Caco-2 (cell line): ENCODE data around the gene COL5A1. TPM values are rescaled to one million over a fixed set of nuclear protein-coding genes. Genes with fewer than 3 reads are reported as not detected.

Experiments
- BruUV-seq: library from RNA; stranded (reverse); fragments of 400-500 nt; replicated peaks from 2 replicates; lab custom pipeline; 2021; lab: Mats Ljungman, UMichigan
- CTCF ChIA-PET: fragments of 300-600 bp; sonication (Branson Sonifier 250); formaldehyde crosslinking; loops from one replicate; lab custom pipeline; 2022; ENCODE audit warnings: antibody characterized with exemption; lab: Charles Lee
- POLR2A ChIA-PET: fragments of 300-600 bp; sonication (Branson Sonifier 250); formaldehyde crosslinking; loops from one replicate; lab custom pipeline; 2022; ENCODE audit warnings: antibody characterized with exemption; lab: Charles Lee
- DNase-seq, 2 experiments: peaks; one replicate each; pipeline versions ENCODE4 v3.0.0 to v3.0.0-alpha.2; 2020 to 2022
- H3K27me3 ChIP-seq: replicated peaks from 2 replicates; pipeline ENCODE4 v1.6.0; 2011; ENCODE audit warnings: low read length; ENCODE audit not compliant: control insufficient read depth, insufficient read depth
- H3K36me3 ChIP-seq: 2 replicates; pipeline ENCODE4 v1.5.1; 2011; ENCODE audit warnings: low read length; ENCODE audit not compliant: control insufficient read depth, insufficient read depth
- H3K4me1 ChIP-seq: fragments of 250-450 bp; sonication (Bioruptor Pico); 2 replicates; pipeline ENCODE4 v1.5.1; 2020; ENCODE audit warnings: mild to moderate bottlenecking
- H3K4me3 ChIP-seq: 2 replicates; pipeline ENCODE4 v1.5.1; 2011; ENCODE audit warnings: low read depth, mild to moderate bottlenecking, control low read depth, low read length
- H3K9me3 ChIP-seq: fragments of 250-450 bp; sonication (Bioruptor Pico); 2 replicates; pipeline ENCODE4 v1.5.1; 2020; ENCODE audit warnings: mild to moderate bottlenecking, moderate library complexity
- H3K27ac Mint-ChIP-seq: one replicate; pipeline ENCODE4 v1.8.0; 2022; ENCODE audit warnings: mixed read lengths; ENCODE audit not compliant: unreplicated experiment
- H3K27me3 Mint-ChIP-seq: one replicate; pipeline ENCODE4 v1.8.0; 2022; ENCODE audit warnings: mixed read lengths; ENCODE audit not compliant: insufficient read depth, unreplicated experiment
- H3K36me3 Mint-ChIP-seq: one replicate; pipeline ENCODE4 v1.8.0; 2022; ENCODE audit warnings: mild to moderate bottlenecking, mixed read lengths; ENCODE audit not compliant: insufficient read depth, unreplicated experiment
- H3K4me1 Mint-ChIP-seq: one replicate; pipeline ENCODE4 v1.8.0; 2022; ENCODE audit warnings: low read depth, mixed read lengths; ENCODE audit not compliant: unreplicated experiment
- H3K4me3 Mint-ChIP-seq: one replicate; pipeline ENCODE4 v1.8.0; 2022; ENCODE audit warnings: mild to moderate bottlenecking, moderate library complexity, mixed read lengths; ENCODE audit not compliant: unreplicated experiment
- H3K9me3 Mint-ChIP-seq: one replicate; pipeline ENCODE4 v1.8.0; 2022; ENCODE audit warnings: mixed read lengths; ENCODE audit not compliant: unreplicated experiment
- intact Hi-C: fragments of 100-400 bp; cut with micrococcal nuclease; formaldehyde crosslinking; loops from one replicate; pipeline ENCODE4 v1.10.0; 2022; ENCODE audit not compliant: unreplicated experiment
- total RNA-seq: library from RNA; stranded (reverse); gene quantifications from 2 replicates; pipeline ENCODE4 v1.2.3, GENCODE V29; 2022
- TF ChIP-seq, protein P1 (sequence below), 2 experiments: fragments of 200-600 bp in 1 of 2; IDR thresholded peaks; 1 replicate in 1 of 2; 2 replicates in 1 of 2; pipeline versions ENCODE4 v1.5.1 to v1.8.0; 2011 to 2022; ENCODE audit warnings: antibody characterized with exemption in 1 of 2, control low read depth in 1 of 2, inconsistent platforms in 1 of 2, low read depth in 1 of 2, low read length in 1 of 2, mild to moderate bottlenecking in 1 of 2, moderate library complexity in 1 of 2; ENCODE audit not compliant: insufficient read depth in 1 of 2, severe bottlenecking in 1 of 2, unreplicated experiment in 1 of 2

COL5A1 gene
- total RNA-seq, 1 experiment from 2014 or later, result 4.8 TPM

DNA sequence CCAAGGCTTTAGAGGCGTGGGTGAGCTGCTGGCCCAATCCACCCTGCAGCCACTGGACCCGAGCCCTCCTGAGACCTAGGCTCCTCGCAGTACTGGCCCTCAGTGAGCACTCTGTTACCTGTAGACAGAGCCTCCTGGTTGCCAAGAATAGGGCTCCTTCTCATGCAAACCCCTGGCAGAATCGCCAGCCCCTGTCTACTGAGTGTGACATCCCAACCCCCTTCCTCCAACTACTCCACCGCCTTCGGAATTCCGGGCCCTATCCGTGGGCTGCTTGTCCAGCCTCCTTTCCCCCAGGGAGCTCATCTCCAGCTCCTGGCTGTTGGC is 23.8 kb upstream of the COL5A1 start:
- no peak overlapping the region for H3K27ac Mint-ChIP-seq
- Histone ChIP-seq H3K9me3 (peaks cover 2% of the 10 kb centered on the region; the same call in 1 of the 2 replicates), H3K27me3 (no peaks in the 10 kb centered on the region), H3K4me1 (no peaks in the 10 kb centered on the region), H3K36me3 (no peaks in the 10 kb centered on the region), H3K4me3 (no peak overlapping the region)
- H3K27me3 Mint-ChIP-seq, result peaks cover 3% of the 10 kb centered on the region
- no peak for DNase-seq
- TF ChIP-seq, protein P1, sequence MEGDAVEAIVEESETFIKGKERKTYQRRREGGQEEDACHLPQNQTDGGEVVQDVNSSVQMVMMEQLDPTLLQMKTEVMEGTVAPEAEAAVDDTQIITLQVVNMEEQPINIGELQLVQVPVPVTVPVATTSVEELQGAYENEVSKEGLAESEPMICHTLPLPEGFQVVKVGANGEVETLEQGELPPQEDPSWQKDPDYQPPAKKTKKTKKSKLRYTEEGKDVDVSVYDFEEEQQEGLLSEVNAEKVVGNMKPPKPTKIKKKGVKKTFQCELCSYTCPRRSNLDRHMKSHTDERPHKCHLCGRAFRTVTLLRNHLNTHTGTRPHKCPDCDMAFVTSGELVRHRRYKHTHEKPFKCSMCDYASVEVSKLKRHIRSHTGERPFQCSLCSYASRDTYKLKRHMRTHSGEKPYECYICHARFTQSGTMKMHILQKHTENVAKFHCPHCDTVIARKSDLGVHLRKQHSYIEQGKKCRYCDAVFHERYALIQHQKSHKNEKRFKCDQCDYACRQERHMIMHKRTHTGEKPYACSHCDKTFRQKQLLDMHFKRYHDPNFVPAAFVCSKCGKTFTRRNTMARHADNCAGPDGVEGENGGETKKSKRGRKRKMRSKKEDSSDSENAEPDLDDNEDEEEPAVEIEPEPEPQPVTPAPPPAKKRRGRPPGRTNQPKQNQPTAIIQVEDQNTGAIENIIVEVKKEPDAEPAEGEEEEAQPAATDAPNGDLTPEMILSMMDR (IDR thresholded peaks at IDR 0.05; ENCODE audit: insufficient read depth in 1 of 2, low read depth in 1 of 2, low read length in 1 of 2, severe bottlenecking in 1 of 2, unreplicated experiment in 1 of 2), result no peak
- H3K36me3 Mint-ChIP-seq, result no peaks in the 10 kb centered on the region
- no peaks in the 10 kb centered on the region for H3K4me1 Mint-ChIP-seq
- H3K4me3 Mint-ChIP-seq, result no peak overlapping the region
- CTCF ChIA-PET, result no interaction called here
- H3K9me3 Mint-ChIP-seq, result peaks cover 10% of the 10 kb centered on the region
- intact Hi-C loops, result no loop called here
- POLR2A ChIA-PET, result no interaction called here
- BruUV-seq, result no TSS peak

DNA sequence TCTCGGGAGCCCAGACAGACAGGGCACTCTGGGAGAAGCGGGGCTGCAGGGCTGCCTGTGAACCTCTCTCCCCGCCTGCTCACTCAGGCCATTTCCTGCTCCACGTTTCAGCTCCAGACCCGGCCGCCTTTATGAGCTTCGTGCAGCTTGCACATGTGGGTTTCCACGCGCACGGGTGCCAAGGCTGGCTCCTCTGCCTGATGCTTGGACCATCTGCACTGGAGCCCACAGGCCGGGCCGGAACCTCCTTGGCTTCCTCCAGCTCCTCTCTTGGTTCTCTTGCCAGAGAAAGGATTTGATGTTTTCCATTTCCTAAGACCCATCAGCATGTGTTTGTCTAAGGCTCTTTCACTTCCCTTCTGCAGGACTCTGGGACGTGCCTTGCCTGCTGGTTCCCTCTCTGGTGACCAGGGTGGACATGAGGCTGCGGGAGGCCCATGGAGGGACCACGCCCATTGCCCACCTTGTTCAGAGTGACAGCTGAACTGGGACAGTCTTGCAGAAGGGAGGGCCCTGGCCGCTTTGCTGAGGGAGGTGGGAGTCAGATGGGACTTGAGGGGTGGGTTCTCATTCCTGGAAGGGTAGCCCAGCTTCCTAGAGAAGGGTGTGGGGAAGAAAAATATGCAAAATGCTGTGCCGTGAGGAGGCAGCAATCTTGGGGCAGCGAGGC is 23.3 kb upstream of the COL5A1 start:
- H3K27me3 ChIP-seq, result no peaks in the 10 kb centered on the region
- intact Hi-C loops, result no loop called here
- DNase-seq, result peak in 1 of 2 experiments; percentile 31
- H3K4me3 Mint-ChIP-seq, result no peak overlapping the region
- peaks cover 10% of the 10 kb centered on the region for H3K9me3 Mint-ChIP-seq
- ChIA-PET POLR2A (no interaction called here), CTCF (no interaction called here)
- H3K9me3 ChIP-seq, result no peaks in the 10 kb centered on the region
- H3K4me1 ChIP-seq, result no peaks in the 10 kb centered on the region
- H3K4me1 Mint-ChIP-seq, result no peaks in the 10 kb centered on the region
- no TSS peak for BruUV-seq
- TF ChIP-seq, protein P1 (IDR thresholded peaks at IDR 0.05; ENCODE audit: insufficient read depth in 1 of 2, low read depth in 1 of 2, low read length in 1 of 2, severe bottlenecking in 1 of 2, unreplicated experiment in 1 of 2), result no peak
- H3K27me3 Mint-ChIP-seq, result peaks cover 3% of the 10 kb centered on the region
- no peak overlapping the region for H3K4me3 ChIP-seq
- no peaks in the 10 kb centered on the region for H3K36me3 Mint-ChIP-seq
- H3K36me3 ChIP-seq, result no peaks in the 10 kb centered on the region
- H3K27ac Mint-ChIP-seq, result no peak overlapping the region

DNA sequence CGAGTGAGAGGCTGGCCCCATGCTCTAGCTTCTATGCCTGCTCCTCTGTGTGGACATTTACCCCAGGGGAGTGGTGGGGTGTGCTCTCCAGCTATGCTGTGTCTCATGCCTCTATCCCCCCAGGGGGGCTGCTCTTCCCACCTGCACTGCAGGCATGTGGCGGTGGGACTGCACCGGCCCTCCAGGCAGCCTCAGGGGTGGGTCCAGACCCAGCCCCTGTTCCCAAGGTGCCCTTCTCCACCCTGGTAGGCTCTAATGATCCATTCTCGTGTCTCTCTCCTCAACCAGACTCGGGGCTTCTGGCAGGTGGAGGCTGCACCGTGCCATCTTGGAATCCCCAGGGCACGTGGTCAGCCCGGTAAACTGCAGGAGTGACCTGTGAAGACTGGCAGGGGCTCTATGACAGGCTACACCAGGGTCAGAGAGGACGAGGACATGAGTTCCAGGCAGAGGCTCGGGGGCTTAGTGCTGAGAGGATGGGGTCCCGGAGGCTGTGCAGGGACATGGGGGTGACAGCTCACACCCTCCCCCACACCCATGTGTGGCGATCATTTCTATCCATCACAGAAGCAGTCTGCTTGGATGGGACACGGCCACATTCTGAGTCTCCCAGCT is 22.7 kb upstream of the COL5A1 start:
- Mint-ChIP-seq H3K4me3 (no peak overlapping the region), H3K27ac (no peak overlapping the region), H3K4me1 (no peaks in the 10 kb centered on the region), H3K27me3 (peaks cover 3% of the 10 kb centered on the region), H3K36me3 (no peaks in the 10 kb centered on the region), H3K9me3 (peaks cover 10% of the 10 kb centered on the region)
- intact Hi-C loops, result no loop called here
- Histone ChIP-seq H3K9me3 (no peaks in the 10 kb centered on the region), H3K27me3 (no peaks in the 10 kb centered on the region), H3K4me1 (no peaks in the 10 kb centered on the region), H3K36me3 (no peaks in the 10 kb centered on the region), H3K4me3 (no peak overlapping the region)
- ChIA-PET POLR2A (no interaction called here), CTCF (no interaction called here)
- BruUV-seq, result no TSS peak
- DNase-seq, result peak in 1 of 2 experiments; percentile 15
- TF ChIP-seq, protein P1 (IDR thresholded peaks at IDR 0.05; ENCODE audit: insufficient read depth in 1 of 2, low read depth in 1 of 2, low read length in 1 of 2, severe bottlenecking in 1 of 2, unreplicated experiment in 1 of 2), result no peak
